Activated naive CD8-positive, alpha-beta T cell treated with anti-CD3 and anti-CD28 coated beads for 36 hours (primary cell): ENCODE data around the gene PGAM5. TPM values are rescaled to one million over a fixed set of nuclear protein-coding genes. Genes with fewer than 3 reads are reported as not detected.
"Not testable (repeated sequence)": the region's sequence is repeated elsewhere in the genome, so short reads cannot be mapped to it uniquely, and the experiment has no call there.

Source experiments
- DNase-seq: peaks from one replicate; pipeline ENCODE4 v3.0.0; 2021
- H3K27ac Mint-ChIP-seq: one replicate; pipeline ENCODE4 v1.8.0; 2022; ENCODE audit warnings: mild to moderate bottlenecking, moderate library complexity, mixed read lengths
- H3K27me3 Mint-ChIP-seq: one replicate; pipeline ENCODE4 v1.8.0; 2022; ENCODE audit warnings: mild to moderate bottlenecking, mixed read lengths
- H3K36me3 Mint-ChIP-seq: one replicate; pipeline ENCODE4 v1.8.0; 2021; ENCODE audit warnings: mild to moderate bottlenecking, mixed read lengths
- H3K4me1 Mint-ChIP-seq: one replicate; pipeline ENCODE4 v1.8.0; 2021; ENCODE audit warnings: mixed read lengths
- H3K4me3 Mint-ChIP-seq: one replicate; pipeline ENCODE4 v1.8.0; 2022; ENCODE audit warnings: mild to moderate bottlenecking, moderate library complexity, mixed read lengths
- H3K9me3 Mint-ChIP-seq: one replicate; pipeline ENCODE4 v1.8.0; 2022; ENCODE audit warnings: mixed read lengths
- total RNA-seq, 2 experiments: library from RNA; stranded (reverse); gene quantifications; one replicate each; pipeline ENCODE4 v1.2.3, GENCODE V29; 2021

The PGAM5 gene
- total RNA-seq, 2 experiments from 2014 or later, result 102 to 105 TPM

- no peak for DNase-seq
- H3K4me1 Mint-ChIP-seq, result peaks cover 9% of the 10 kb centered on the region
- H3K4me3 Mint-ChIP-seq, result no peak overlapping the region
- no peak overlapping the region for H3K27ac Mint-ChIP-seq
- peaks cover 28% of the 10 kb centered on the region for H3K36me3 Mint-ChIP-seq
- H3K9me3 Mint-ChIP-seq, result no peaks in the 10 kb centered on the region
- H3K27me3 Mint-ChIP-seq, result no peaks in the 10 kb centered on the region
These were observed 33.2 kb downstream of the PGAM5 start for GRCh38 chr12:132743831-132744230.

GRCh38 chr12:132746613-132747012, 36.0 kb downstream of the PGAM5 start:
- DNase-seq, result no peak
- Mint-ChIP-seq H3K27ac (no peak overlapping the region), H3K4me1 (peaks cover 8% of the 10 kb centered on the region), H3K36me3 (peaks cover 27% of the 10 kb centered on the region), H3K4me3 (no peak overlapping the region), H3K27me3 (no peaks in the 10 kb centered on the region), H3K9me3 (no peaks in the 10 kb centered on the region)

- peaks cover 27% of the 10 kb centered on the region for H3K36me3 Mint-ChIP-seq
- no peak for DNase-seq
- no peaks in the 10 kb centered on the region for H3K27me3 Mint-ChIP-seq
- no peak overlapping the region for H3K4me3 Mint-ChIP-seq
- H3K9me3 Mint-ChIP-seq, result no peaks in the 10 kb centered on the region
- H3K27ac Mint-ChIP-seq, result no peak overlapping the region
- peaks cover 6% of the 10 kb centered on the region for H3K4me1 Mint-ChIP-seq
These were observed 36.8 kb downstream of the PGAM5 start for GRCh38 chr12:132747395-132747794.

- no peak overlapping the region for H3K27ac Mint-ChIP-seq
- peaks cover 25% of the 10 kb centered on the region for H3K36me3 Mint-ChIP-seq
- DNase-seq, result no peak
- H3K4me3 Mint-ChIP-seq, result no peak overlapping the region
- H3K4me1 Mint-ChIP-seq, result peaks cover 6% of the 10 kb centered on the region
- H3K9me3 Mint-ChIP-seq, result no peaks in the 10 kb centered on the region
- H3K27me3 Mint-ChIP-seq, result no peaks in the 10 kb centered on the region
These were observed 37.3 kb downstream of the PGAM5 start for GRCh38 chr12:132747896-132748295.

GRCh38 chr12:132748319-132748718, 37.7 kb downstream of the PGAM5 start:
- Mint-ChIP-seq H3K4me1 (peaks cover 6% of the 10 kb centered on the region), H3K27ac (no peak overlapping the region), H3K9me3 (no peaks in the 10 kb centered on the region), H3K4me3 (no peak overlapping the region), H3K27me3 (no peaks in the 10 kb centered on the region), H3K36me3 (peaks cover 21% of the 10 kb centered on the region)
- DNase-seq, result no peak

GRCh38 chr12:132753670-132754069, 43.0 kb downstream of the PGAM5 start:
- DNase-seq, H3K27me3 Mint-ChIP-seq, H3K9me3 Mint-ChIP-seq, H3K4me1 Mint-ChIP-seq, H3K4me3 Mint-ChIP-seq, H3K27ac Mint-ChIP-seq: not testable (repeated sequence)
- peaks cover 31% of the 10 kb centered on the region for H3K36me3 Mint-ChIP-seq

- Mint-ChIP-seq H3K9me3 (no peaks in the 10 kb centered on the region), H3K27ac (no peak overlapping the region), H3K27me3 (no peaks in the 10 kb centered on the region), H3K4me1 (peaks cover 4% of the 10 kb centered on the region), H3K36me3 (peaks cover 32% of the 10 kb centered on the region), H3K4me3 (no peak overlapping the region)
- no peak for DNase-seq
These were observed 43.7 kb downstream of the PGAM5 start for GRCh38 chr12:132754160-132754932.

GRCh38 chr12:132758825-132759224, 48.2 kb downstream of the PGAM5 start:
- peaks cover 18% of the 10 kb centered on the region for H3K4me1 Mint-ChIP-seq
- DNase-seq, H3K27ac Mint-ChIP-seq, H3K4me3 Mint-ChIP-seq, H3K9me3 Mint-ChIP-seq, H3K27me3 Mint-ChIP-seq: not testable (repeated sequence)
- H3K36me3 Mint-ChIP-seq, result peaks cover 38% of the 10 kb centered on the region

- peaks cover 39% of the 10 kb centered on the region for H3K36me3 Mint-ChIP-seq
- H3K27me3 Mint-ChIP-seq, result peaks cover 4% of the 10 kb centered on the region
- peaks cover 18% of the 10 kb centered on the region for H3K4me1 Mint-ChIP-seq
- H3K9me3 Mint-ChIP-seq, result no peaks in the 10 kb centered on the region
- H3K27ac Mint-ChIP-seq, result no peak overlapping the region
- DNase-seq, result no peak
- no peak overlapping the region for H3K4me3 Mint-ChIP-seq
These were observed 48.7 kb downstream of the PGAM5 start for GRCh38 chr12:132759359-132759758.

GRCh38 chr12:132761032-132761920, 50.6 kb downstream of the PGAM5 start, which contains the start of gene ANKLE2:
Gene ANKLE2 (minus strand): TSS chr12:132761832. CDS start chr12:132761798, 34 bp downstream.
- peaks cover 31% of the 10 kb centered on the region for H3K36me3 Mint-ChIP-seq
- peak within 1 kb of the TSS; percentile 93 for H3K4me3 Mint-ChIP-seq
- no peaks in the 10 kb centered on the region for H3K9me3 Mint-ChIP-seq
- peak; percentile 83 for DNase-seq
- peaks cover 23% of the 10 kb centered on the region for H3K4me1 Mint-ChIP-seq
- H3K27me3 Mint-ChIP-seq, result peaks cover 4% of the 10 kb centered on the region
- H3K27ac Mint-ChIP-seq, result peak within 1 kb of the TSS; percentile 99

GRCh38 chr12:132761921-132762583, 51.4 kb downstream of the PGAM5 start:
- Mint-ChIP-seq H3K36me3 (peaks cover 29% of the 10 kb centered on the region), H3K27me3 (peaks cover 4% of the 10 kb centered on the region), H3K27ac (peak overlapping the region; percentile 78), H3K4me3 (peak overlapping the region; percentile 77), H3K9me3 (no peaks in the 10 kb centered on the region), H3K4me1 (peaks cover 21% of the 10 kb centered on the region)
- peak; percentile 91 for DNase-seq

- Mint-ChIP-seq H3K4me1 (peaks cover 35% of the 10 kb centered on the region), H3K36me3 (peaks cover 26% of the 10 kb centered on the region), H3K27ac (no peak overlapping the region), H3K27me3 (peaks cover 10% of the 10 kb centered on the region), H3K9me3 (no peaks in the 10 kb centered on the region), H3K4me3 (no peak overlapping the region)
- DNase-seq, result no peak
These were observed 53.6 kb downstream of the PGAM5 start for GRCh38 chr12:132764231-132764630.

GRCh38 chr12:132765361-132765760, 54.7 kb downstream of the PGAM5 start:
- H3K36me3 Mint-ChIP-seq, result peaks cover 30% of the 10 kb centered on the region
- peak overlapping the region; percentile 7 for H3K4me3 Mint-ChIP-seq
- peaks cover 41% of the 10 kb centered on the region for H3K4me1 Mint-ChIP-seq
- peaks cover 10% of the 10 kb centered on the region for H3K27me3 Mint-ChIP-seq
- H3K9me3 Mint-ChIP-seq, result no peaks in the 10 kb centered on the region
- no peak for DNase-seq
- no peak overlapping the region for H3K27ac Mint-ChIP-seq

GRCh38 chr12:132766380-132767085, 55.9 kb downstream of the PGAM5 start:
- Mint-ChIP-seq H3K9me3 (no peaks in the 10 kb centered on the region), H3K27ac (no peak overlapping the region), H3K27me3 (peaks cover 5% of the 10 kb centered on the region), H3K36me3 (peaks cover 27% of the 10 kb centered on the region), H3K4me3 (no peak overlapping the region), H3K4me1 (peaks cover 42% of the 10 kb centered on the region)
- no peak for DNase-seq
